ENCODE measurements around the gene KCNAB1.

KCNAB1 gene

GRCh38 chr3:156522673-156523072 is 402.3 kb downstream of the KCNAB1 start:
- DNase-seq (ENCODE audit: low read depth, low spot score), result no peak
- Histone ChIP-seq H3K9me3 (ENCODE audit: control insufficient read depth, insufficient read depth, low read length) (no peaks in the 10 kb centered on the region), H3K27me3 (ENCODE audit: control insufficient read depth, insufficient read depth, low read length) (no peaks in the 10 kb centered on the region), H3K36me3 (ENCODE audit: control insufficient read depth, insufficient read depth, low read length) (no peaks in the 10 kb centered on the region), H3K27ac (ENCODE audit: low read length) (no peak overlapping the region), H3K4me3 (ENCODE audit: low read length) (no peak overlapping the region), H3K4me1 (ENCODE audit: control insufficient read depth, insufficient read depth, low read length) (no peaks in the 10 kb centered on the region)
- no CpG with 5 or more reads among the region's 4 CpGs for WGBS (ENCODE audit: insufficient coverage, insufficient read length)

GRCh38 chr3:156525808-156526207 is 405.4 kb downstream of the KCNAB1 start:
- Histone ChIP-seq H3K4me1 (ENCODE audit: control insufficient read depth, insufficient read depth, low read length) (no peaks in the 10 kb centered on the region), H3K36me3 (ENCODE audit: control insufficient read depth, insufficient read depth, low read length) (no peaks in the 10 kb centered on the region), H3K9me3 (ENCODE audit: control insufficient read depth, insufficient read depth, low read length) (no peaks in the 10 kb centered on the region), H3K27me3 (ENCODE audit: control insufficient read depth, insufficient read depth, low read length) (no peaks in the 10 kb centered on the region), H3K27ac (ENCODE audit: low read length) (no peak overlapping the region), H3K4me3 (ENCODE audit: low read length) (no peak overlapping the region)
- no CpG with 5 or more reads among the region's 1 CpG for WGBS (ENCODE audit: insufficient coverage, insufficient read length)
- no peak for DNase-seq (ENCODE audit: low read depth, low spot score)

GRCh38 chr3:156527060-156527459 is 406.7 kb downstream of the KCNAB1 start:
- WGBS (ENCODE audit: insufficient coverage, insufficient read length), result no CpG with 5 or more reads among the region's 1 CpG
- H3K4me3 ChIP-seq (ENCODE audit: low read length), result no peak overlapping the region
- H3K36me3 ChIP-seq (ENCODE audit: control insufficient read depth, insufficient read depth, low read length), result no peaks in the 10 kb centered on the region
- H3K27me3 ChIP-seq (ENCODE audit: control insufficient read depth, insufficient read depth, low read length), result no peaks in the 10 kb centered on the region
- H3K27ac ChIP-seq (ENCODE audit: low read length), result no peak overlapping the region
- DNase-seq (ENCODE audit: low read depth, low spot score), result no peak
- no peaks in the 10 kb centered on the region for H3K9me3 ChIP-seq (ENCODE audit: control insufficient read depth, insufficient read depth, low read length)
- H3K4me1 ChIP-seq (ENCODE audit: control insufficient read depth, insufficient read depth, low read length), result no peaks in the 10 kb centered on the region

GRCh38 chr3:156530980-156531379 is 410.6 kb downstream of the KCNAB1 start:
- H3K27me3 ChIP-seq (ENCODE audit: control insufficient read depth, insufficient read depth, low read length), result no peaks in the 10 kb centered on the region; the same call in 1 of the 2 replicates
- H3K36me3 ChIP-seq (ENCODE audit: control insufficient read depth, insufficient read depth, low read length), result no peaks in the 10 kb centered on the region
- H3K27ac ChIP-seq (ENCODE audit: low read length), result no peak overlapping the region
- WGBS (ENCODE audit: insufficient coverage, insufficient read length), result no CpG with 5 or more reads among the region's 5 CpGs
- H3K4me1 ChIP-seq (ENCODE audit: control insufficient read depth, insufficient read depth, low read length), result peaks cover 8% of the 10 kb centered on the region
- no peak for DNase-seq (ENCODE audit: low read depth, low spot score)
- H3K4me3 ChIP-seq (ENCODE audit: low read length), result no peak overlapping the region
- no peaks in the 10 kb centered on the region for H3K9me3 ChIP-seq (ENCODE audit: control insufficient read depth, insufficient read depth, low read length)

GRCh38 chr3:156532730-156533129 is 412.4 kb downstream of the KCNAB1 start:
- no CpG with 5 or more reads among the region's 3 CpGs for WGBS (ENCODE audit: insufficient coverage, insufficient read length)
- Histone ChIP-seq H3K9me3 (ENCODE audit: control insufficient read depth, insufficient read depth, low read length) (no peaks in the 10 kb centered on the region), H3K27ac (ENCODE audit: low read length) (no peak overlapping the region)

GRCh38 chr3:156533205-156533604 is 412.8 kb downstream of the KCNAB1 start:
- no peak for DNase-seq (ENCODE audit: low read depth, low spot score)
- no peaks in the 10 kb centered on the region for H3K9me3 ChIP-seq (ENCODE audit: control insufficient read depth, insufficient read depth, low read length)
- no peak overlapping the region for H3K4me3 ChIP-seq (ENCODE audit: low read length)
- H3K36me3 ChIP-seq (ENCODE audit: control insufficient read depth, insufficient read depth, low read length), result no peaks in the 10 kb centered on the region; the same call in 1 of the 2 replicates
- H3K27ac ChIP-seq (ENCODE audit: low read length), result no peak overlapping the region
- H3K27me3 ChIP-seq (ENCODE audit: control insufficient read depth, insufficient read depth, low read length), result no peaks in the 10 kb centered on the region; the same call in 1 of the 2 replicates
- H3K4me1 ChIP-seq (ENCODE audit: control insufficient read depth, insufficient read depth, low read length), result peaks cover 8% of the 10 kb centered on the region
- WGBS (ENCODE audit: insufficient coverage, insufficient read length), result no CpG with 5 or more reads among the region's 4 CpGs

More at GRCh38 chr3:156532730-156533129, 412.4 kb downstream of the KCNAB1 start:
- Histone ChIP-seq H3K4me3 (ENCODE audit: low read length) (no peak overlapping the region), H3K27me3 (ENCODE audit: control insufficient read depth, insufficient read depth, low read length) (no peaks in the 10 kb centered on the region; the same call in 1 of the 2 replicates), H3K4me1 (ENCODE audit: control insufficient read depth, insufficient read depth, low read length) (peaks cover 8% of the 10 kb centered on the region), H3K36me3 (ENCODE audit: control insufficient read depth, insufficient read depth, low read length) (no peaks in the 10 kb centered on the region; the same call in 1 of the 2 replicates)
- DNase-seq (ENCODE audit: low read depth, low spot score), result no peak

- H3K27me3 ChIP-seq (ENCODE audit: control insufficient read depth, insufficient read depth, low read length), result no peaks in the 10 kb centered on the region; the same call in 1 of the 2 replicates
- peaks cover 8% of the 10 kb centered on the region for H3K4me1 ChIP-seq (ENCODE audit: control insufficient read depth, insufficient read depth, low read length)
- no peak for DNase-seq (ENCODE audit: low read depth, low spot score)
- WGBS (ENCODE audit: insufficient coverage, insufficient read length), result no CpG with 5 or more reads among the region's 4 CpGs
- no peak overlapping the region for H3K4me3 ChIP-seq (ENCODE audit: low read length)
- H3K9me3 ChIP-seq (ENCODE audit: control insufficient read depth, insufficient read depth, low read length), result no peaks in the 10 kb centered on the region
- no peaks in the 10 kb centered on the region; the same call in 1 of the 2 replicates for H3K36me3 ChIP-seq (ENCODE audit: control insufficient read depth, insufficient read depth, low read length)
- no peak overlapping the region for H3K27ac ChIP-seq (ENCODE audit: low read length)
Observed at GRCh38 chr3:156535162-156535627, 414.8 kb downstream of the KCNAB1 start.

GRCh38 chr3:156535798-156536197 is 415.4 kb downstream of the KCNAB1 start:
- H3K27me3 ChIP-seq (ENCODE audit: control insufficient read depth, insufficient read depth, low read length), result no peaks in the 10 kb centered on the region; the same call in 1 of the 2 replicates
- no peak for DNase-seq (ENCODE audit: low read depth, low spot score)
- no CpG with 5 or more reads among the region's 2 CpGs for WGBS (ENCODE audit: insufficient coverage, insufficient read length)
- no peaks in the 10 kb centered on the region; the same call in 1 of the 2 replicates for H3K36me3 ChIP-seq (ENCODE audit: control insufficient read depth, insufficient read depth, low read length)
- H3K27ac ChIP-seq (ENCODE audit: low read length), result no peak overlapping the region
- H3K4me1 ChIP-seq (ENCODE audit: control insufficient read depth, insufficient read depth, low read length), result peaks cover 8% of the 10 kb centered on the region
- no peaks in the 10 kb centered on the region for H3K9me3 ChIP-seq (ENCODE audit: control insufficient read depth, insufficient read depth, low read length)
- no peak overlapping the region for H3K4me3 ChIP-seq (ENCODE audit: low read length)

- DNase-seq (ENCODE audit: low read depth, low spot score), result no peak
- Histone ChIP-seq H3K4me1 (ENCODE audit: control insufficient read depth, insufficient read depth, low read length) (peaks cover 8% of the 10 kb centered on the region), H3K27me3 (ENCODE audit: control insufficient read depth, insufficient read depth, low read length) (no peaks in the 10 kb centered on the region; the same call in 1 of the 2 replicates), H3K27ac (ENCODE audit: low read length) (no peak overlapping the region), H3K9me3 (ENCODE audit: control insufficient read depth, insufficient read depth, low read length) (no peaks in the 10 kb centered on the region), H3K36me3 (ENCODE audit: control insufficient read depth, insufficient read depth, low read length) (no peaks in the 10 kb centered on the region; the same call in 1 of the 2 replicates), H3K4me3 (ENCODE audit: low read length) (no peak overlapping the region)
- no CpG with 5 or more reads among the region's 6 CpGs for WGBS (ENCODE audit: insufficient coverage, insufficient read length)
Observed at GRCh38 chr3:156536524-156537316, 416.3 kb downstream of the KCNAB1 start.

GRCh38 chr3:156539051-156539450 is 418.7 kb downstream of the KCNAB1 start:
- DNase-seq (ENCODE audit: low read depth, low spot score), result no peak
- Histone ChIP-seq H3K4me3 (ENCODE audit: low read length) (no peak overlapping the region), H3K27ac (ENCODE audit: low read length) (no peak overlapping the region), H3K36me3 (ENCODE audit: control insufficient read depth, insufficient read depth, low read length) (peaks cover 3% of the 10 kb centered on the region; the same call in 1 of the 2 replicates), H3K4me1 (ENCODE audit: control insufficient read depth, insufficient read depth, low read length) (peaks cover 3% of the 10 kb centered on the region), H3K27me3 (ENCODE audit: control insufficient read depth, insufficient read depth, low read length) (no peaks in the 10 kb centered on the region; the same call in 1 of the 2 replicates), H3K9me3 (ENCODE audit: control insufficient read depth, insufficient read depth, low read length) (no peaks in the 10 kb centered on the region)
- WGBS (ENCODE audit: insufficient coverage, insufficient read length), result no CpG with 5 or more reads among the region's 2 CpGs
